ENCODE results near the gene ADCY3. TPM values are rescaled to one million over a fixed set of nuclear protein-coding genes. Genes with fewer than 3 reads are reported as not detected.
A peak's percentile ranks its signal among the peaks of the same experiment; 100 is the strongest.

Gene ADCY3
- total RNA-seq, 1 donor from 2014 or later, result 38.6 TPM

- H3K27me3 Mint-ChIP-seq (ENCODE audit: low read depth), result no peaks in the 10 kb centered on the region
- H3K36me3 Mint-ChIP-seq, result peaks cover 6% of the 10 kb centered on the region
- no peaks in the 10 kb centered on the region for H3K9me3 Mint-ChIP-seq
- no peak for TF ChIP-seq CTCF (IDR thresholded peaks at IDR 0.05; ENCODE audit: unreplicated experiment)
- no peak overlapping the region for H3K27ac Mint-ChIP-seq
- peaks cover 3% of the 10 kb centered on the region for H3K4me1 Mint-ChIP-seq
- no peak overlapping the region for H3K4me3 Mint-ChIP-seq
- DNase-seq (ENCODE audit: low spot score in 2 of 2, unreplicated experiment in 2 of 2), result no peak
These were observed 89.7 kb downstream of the ADCY3 start for GRCh38 chr2:24830351-24830750.

- no peak overlapping the region for H3K27ac Mint-ChIP-seq
- H3K4me3 Mint-ChIP-seq, result no peak overlapping the region
- DNase-seq (ENCODE audit: low spot score in 2 of 2, unreplicated experiment in 2 of 2), result no peak
- peaks cover 3% of the 10 kb centered on the region for H3K4me1 Mint-ChIP-seq
- no peaks in the 10 kb centered on the region for H3K9me3 Mint-ChIP-seq
- no peak for TF ChIP-seq CTCF (IDR thresholded peaks at IDR 0.05; ENCODE audit: unreplicated experiment)
- no peaks in the 10 kb centered on the region for H3K27me3 Mint-ChIP-seq (ENCODE audit: low read depth)
- H3K36me3 Mint-ChIP-seq, result peaks cover 3% of the 10 kb centered on the region
These were observed 91.6 kb downstream of the ADCY3 start for GRCh38 chr2:24828238-24828996.

GRCh38 chr2:24827321-24828237, 92.5 kb downstream of the ADCY3 start:
- Mint-ChIP-seq H3K27me3 (ENCODE audit: low read depth) (no peaks in the 10 kb centered on the region), H3K36me3 (peaks cover 7% of the 10 kb centered on the region), H3K4me3 (no peak overlapping the region), H3K4me1 (peaks cover 3% of the 10 kb centered on the region), H3K27ac (no peak overlapping the region), H3K9me3 (no peaks in the 10 kb centered on the region)
- TF ChIP-seq CTCF (IDR thresholded peaks at IDR 0.05; ENCODE audit: unreplicated experiment), result peak; percentile 88
- DNase-seq (ENCODE audit: low spot score in 2 of 2, unreplicated experiment in 2 of 2), result peak in 1 of 2 experiments; percentile 76

GRCh38 chr2:24826773-24827145, 93.3 kb downstream of the ADCY3 start:
- Mint-ChIP-seq H3K4me1 (peaks cover 3% of the 10 kb centered on the region), H3K36me3 (peaks cover 7% of the 10 kb centered on the region), H3K27me3 (ENCODE audit: low read depth) (no peaks in the 10 kb centered on the region), H3K9me3 (no peaks in the 10 kb centered on the region), H3K4me3 (no peak overlapping the region), H3K27ac (no peak overlapping the region)
- no peak for TF ChIP-seq CTCF (IDR thresholded peaks at IDR 0.05; ENCODE audit: unreplicated experiment)
- DNase-seq (ENCODE audit: low spot score in 2 of 2, unreplicated experiment in 2 of 2), result no peak

- H3K4me1 Mint-ChIP-seq, result peaks cover 3% of the 10 kb centered on the region
- no peaks in the 10 kb centered on the region for H3K27me3 Mint-ChIP-seq (ENCODE audit: low read depth)
- H3K36me3 Mint-ChIP-seq, result peaks cover 9% of the 10 kb centered on the region
- no peak overlapping the region for H3K27ac Mint-ChIP-seq
- no peak overlapping the region for H3K4me3 Mint-ChIP-seq
- peak in 1 of 2 experiments; percentile 36 for DNase-seq (ENCODE audit: low spot score in 2 of 2, unreplicated experiment in 2 of 2)
- no peaks in the 10 kb centered on the region for H3K9me3 Mint-ChIP-seq
- TF ChIP-seq CTCF (IDR thresholded peaks at IDR 0.05; ENCODE audit: unreplicated experiment), result no peak
These were observed 93.9 kb downstream of the ADCY3 start for GRCh38 chr2:24825883-24826772.
